NB4 (cell line): ENCODE data around the gene TREM2.

Experiments used
- DNase-seq: peaks from one replicate; pipeline ENCODE4 v3.0.0; 2010; ENCODE audit warnings: low read depth
- H3K4me3 ChIP-seq: one replicate; pipeline ENCODE4 v1.5.1; 2011; ENCODE audit warnings: mild to moderate bottlenecking, low read depth, low read length, moderate library complexity
- CTCF ChIP-seq: IDR thresholded peaks from one replicate; pipeline ENCODE4 v1.5.1; 2012; ENCODE audit warnings: low read depth, low read length
- MAX ChIP-seq: IDR thresholded peaks from 2 replicates; pipeline ENCODE4 v1.6.1; 2011; ENCODE audit warnings: low read depth, low read length
- MYC ChIP-seq: IDR thresholded peaks from 2 replicates; pipeline ENCODE4 v1.6.1; 2011; ENCODE audit warnings: low read depth, low read length
- POLR2A ChIP-seq: IDR thresholded peaks from 2 replicates; pipeline ENCODE4 v1.6.1; 2011; ENCODE audit warnings: mild to moderate bottlenecking; ENCODE audit not compliant: insufficient read length; ENCODE audit errors: extremely low read depth

Gene TREM2

GRCh38 chr6:41187924-41188886 lies 25.3 kb upstream of the TREM2 start:
- no peak for DNase-seq
- no peak overlapping the region for H3K4me3 ChIP-seq
- TF ChIP-seq POLR2A (no peak), MYC (no peak), MAX (no peak), CTCF (no peak)

- no peak for DNase-seq
- H3K4me3 ChIP-seq: no peak overlapping the region
- no peak for TF ChIP-seq MYC
- TF ChIP-seq CTCF: no peak
- TF ChIP-seq MAX: no peak
- no peak for TF ChIP-seq POLR2A
These were observed 23.2 kb upstream of the TREM2 start for GRCh38 chr6:41186031-41186562.

GRCh38 chr6:41184761-41185160 lies 21.8 kb upstream of the TREM2 start:
- TF ChIP-seq MYC (no peak), MAX (no peak), CTCF (no peak)
- no peak for DNase-seq
- no peak overlapping the region for H3K4me3 ChIP-seq

- TF ChIP-seq MYC (no peak), CTCF (peak; percentile 73), MAX (peak; percentile 87)
- no peak overlapping the region for H3K4me3 ChIP-seq
- peak; percentile 92 for DNase-seq
These were observed 19.4 kb upstream of the TREM2 start for GRCh38 chr6:41182069-41183034.

- TF ChIP-seq MAX (no peak), CTCF (no peak), POLR2A (no peak), MYC (no peak)
- H3K4me3 ChIP-seq: no peak overlapping the region
- DNase-seq: no peak
These were observed 18.6 kb upstream of the TREM2 start for GRCh38 chr6:41181566-41181965.
